Left hindlimb (tissue), 1 donor: ENCODE data around the gene SKAP1.
A peak's percentile ranks its signal among the peaks of the same experiment; 100 is the strongest.
"Not testable (repeated sequence)": the region's sequence is repeated elsewhere in the genome, so short reads cannot be mapped to it uniquely, and the experiment has no call there.

Experiments used
- DNase-seq: peaks from one replicate; pipeline ENCODE4 v3.0.0-alpha.2; 2018

Gene SKAP1

DNA sequence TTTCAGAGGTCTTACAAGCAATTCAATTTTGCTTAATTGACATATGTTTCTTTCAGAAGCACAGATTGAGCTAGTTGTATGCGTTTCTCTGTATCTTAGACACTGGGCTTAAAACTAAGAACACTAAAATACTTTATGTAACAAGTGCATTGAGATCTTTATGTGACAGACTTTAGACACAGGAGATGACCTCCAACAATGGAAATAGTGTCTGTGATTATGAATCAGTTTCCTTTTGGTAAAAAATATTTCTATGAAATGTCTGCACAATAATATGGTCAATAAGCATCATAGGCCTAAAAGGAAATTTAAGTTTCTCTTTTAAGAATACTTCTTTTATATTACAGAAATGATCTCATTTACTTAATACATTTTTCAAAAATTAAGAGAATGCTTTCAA lies 153.2 kb downstream of the SKAP1 start:
- DNase-seq: no peak

DNA sequence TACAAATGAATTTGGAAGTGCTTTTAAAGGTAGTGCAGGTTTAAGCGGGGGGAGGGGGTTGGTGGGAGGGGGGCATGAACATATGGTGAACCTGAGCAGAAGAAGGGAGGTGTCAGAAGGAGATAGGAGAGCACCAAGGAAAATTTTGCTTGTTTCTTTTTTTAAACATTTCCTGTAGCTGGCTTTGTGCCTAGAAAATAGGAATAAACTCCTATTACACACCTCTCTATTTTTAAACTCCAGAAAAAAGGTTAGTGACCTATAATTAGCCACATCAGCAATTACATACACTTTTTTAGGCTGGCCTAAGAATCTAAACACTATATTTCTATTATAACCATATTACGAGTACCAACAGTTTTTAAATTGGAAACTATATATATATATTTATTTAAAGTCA lies 159.1 kb downstream of the SKAP1 start:
- no peak for DNase-seq

DNA sequence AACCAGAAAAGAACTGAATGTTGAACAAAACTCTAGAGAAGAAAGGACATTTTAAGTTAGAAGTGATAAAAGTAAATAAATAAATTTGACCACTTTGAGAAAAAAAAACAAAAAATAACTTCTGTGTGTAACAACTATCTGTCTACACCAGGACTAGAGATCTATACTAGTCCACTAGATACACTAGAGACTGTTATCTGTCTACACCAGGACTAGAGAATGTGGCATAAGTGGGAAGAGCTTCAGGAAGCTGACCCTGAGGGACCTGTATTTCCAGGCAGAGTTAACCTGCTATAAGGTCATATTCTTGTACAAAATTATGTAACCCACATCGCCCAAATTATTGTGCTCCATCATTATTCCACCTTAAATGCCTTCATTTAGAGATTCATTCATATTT lies 160.8 kb downstream of the SKAP1 start:
- DNase-seq: no peak

DNA sequence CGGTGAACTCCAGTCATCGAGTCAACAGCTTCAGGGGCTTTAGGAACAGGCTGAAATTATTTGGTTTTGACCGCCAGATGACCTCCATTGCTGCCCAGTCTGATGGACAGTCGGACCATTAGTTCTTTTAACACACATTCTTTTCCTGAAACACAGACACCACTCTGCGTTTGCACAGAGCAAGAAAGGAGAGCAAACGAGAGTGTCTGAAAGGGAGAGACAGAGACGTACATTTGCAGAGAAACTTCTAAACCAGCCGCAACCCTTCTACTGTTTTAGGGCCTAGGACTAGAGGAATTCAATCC lies 166.3 kb downstream of the SKAP1 start:
- DNase-seq: no peak

DNA sequence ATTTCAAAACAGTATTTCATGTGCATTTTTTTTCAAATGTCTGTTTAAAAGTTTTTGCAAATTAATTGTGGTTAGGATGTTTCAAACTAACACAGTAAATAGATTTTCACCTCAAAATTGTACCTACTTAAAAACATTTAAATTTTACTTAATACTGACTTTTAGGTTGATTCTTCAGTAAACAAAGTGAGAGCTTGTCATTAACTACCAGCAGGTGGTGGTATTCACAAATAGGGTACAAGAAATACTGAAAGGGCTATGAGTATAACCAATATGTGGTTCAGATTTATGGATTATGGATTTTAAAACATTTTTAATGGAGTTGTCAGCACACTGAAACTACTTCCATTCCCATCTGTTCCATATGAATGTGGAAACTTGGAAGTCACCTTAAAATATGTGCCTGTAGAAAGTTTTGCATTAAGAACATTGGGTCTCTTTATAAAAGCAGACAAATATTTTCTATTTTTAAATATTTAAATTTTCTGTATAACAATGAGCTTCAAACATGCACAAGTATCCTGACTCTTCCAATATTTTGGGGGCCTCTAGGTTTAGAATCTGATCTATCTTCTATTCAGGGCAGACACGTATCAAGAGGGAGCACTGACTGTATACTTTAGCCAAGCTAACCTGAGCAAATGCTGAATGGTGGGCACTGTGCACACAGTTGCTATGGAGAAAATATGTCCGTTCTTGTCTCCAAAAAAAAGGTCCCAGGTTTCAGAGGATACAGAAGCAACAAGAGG lies 166.9 kb downstream of the SKAP1 start:
- DNase-seq: no peak

DNA sequence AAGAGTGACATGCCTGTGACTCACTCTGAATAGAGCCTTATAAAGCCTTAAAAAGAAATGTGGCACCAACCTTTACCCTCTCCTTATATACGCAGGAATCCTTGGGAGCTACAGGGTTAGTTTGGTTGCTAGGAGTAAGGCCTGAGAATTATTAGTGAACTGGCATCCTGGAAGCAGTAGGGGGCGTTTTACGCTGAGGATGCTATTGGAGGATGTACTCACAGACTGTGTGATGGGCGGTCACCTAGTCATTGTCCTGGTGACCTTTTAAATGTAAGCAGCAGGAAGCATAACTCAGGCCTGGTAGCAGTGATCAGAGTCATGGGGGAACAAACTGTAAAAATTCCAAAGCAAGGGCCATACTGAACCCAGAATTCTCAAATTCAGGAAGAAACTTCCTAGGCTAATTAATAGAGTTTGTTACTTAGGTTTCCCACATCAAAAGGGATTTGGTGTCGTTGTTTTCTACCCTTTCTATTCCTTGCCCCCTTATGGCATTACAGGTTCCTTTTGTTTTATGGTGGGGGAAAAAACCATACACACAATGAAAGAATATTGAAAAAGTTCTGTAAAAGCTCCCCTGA lies 168.6 kb downstream of the SKAP1 start:
- no peak for DNase-seq

DNA sequence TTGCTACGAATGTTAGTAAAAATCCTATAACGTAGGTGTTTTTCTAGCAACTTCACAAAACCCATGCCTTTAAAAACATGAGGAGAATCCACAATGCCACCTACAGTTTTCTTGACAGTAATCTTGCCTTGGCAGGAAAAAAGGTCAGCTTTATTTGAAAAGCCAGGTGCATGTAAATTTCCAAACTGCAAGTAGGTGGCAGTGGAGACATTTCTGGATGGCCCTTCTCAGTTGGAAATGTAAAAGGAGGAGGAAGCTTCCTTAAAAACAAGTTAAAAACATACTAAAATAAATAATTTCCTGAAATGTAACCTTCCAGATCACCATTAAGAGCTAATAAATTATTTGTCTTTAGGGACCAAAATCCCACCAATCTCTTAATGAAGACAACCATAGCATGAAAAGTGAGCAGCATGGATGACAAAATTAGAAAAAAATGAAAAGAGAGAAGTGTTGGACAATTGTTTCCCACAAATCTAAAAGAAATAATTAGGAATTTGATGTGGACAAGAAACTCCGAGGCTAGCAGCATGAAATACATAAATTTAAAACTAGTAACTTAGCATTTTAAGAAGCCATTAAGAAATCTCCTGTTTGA lies 170.2 kb downstream of the SKAP1 start:
- no peak for DNase-seq

DNA sequence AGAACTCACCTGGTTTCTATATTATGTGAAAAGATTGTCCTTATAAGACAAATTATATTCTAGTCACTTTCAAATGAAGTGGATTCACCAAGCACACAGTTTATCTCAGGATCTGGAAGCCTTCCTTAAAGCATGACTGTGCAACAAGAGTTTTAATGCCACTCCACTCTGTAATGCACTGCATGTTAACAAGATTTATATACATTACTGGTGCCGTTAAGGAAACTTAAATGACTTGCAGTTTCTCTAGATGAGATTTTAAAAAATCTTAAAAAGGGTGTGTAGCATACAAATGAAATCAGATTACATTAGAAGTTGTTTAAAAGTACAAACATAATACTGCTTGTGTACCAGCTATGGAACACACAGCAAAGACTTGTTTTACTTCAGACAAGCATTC lies 171.7 kb downstream of the SKAP1 start:
- no peak for DNase-seq

DNA sequence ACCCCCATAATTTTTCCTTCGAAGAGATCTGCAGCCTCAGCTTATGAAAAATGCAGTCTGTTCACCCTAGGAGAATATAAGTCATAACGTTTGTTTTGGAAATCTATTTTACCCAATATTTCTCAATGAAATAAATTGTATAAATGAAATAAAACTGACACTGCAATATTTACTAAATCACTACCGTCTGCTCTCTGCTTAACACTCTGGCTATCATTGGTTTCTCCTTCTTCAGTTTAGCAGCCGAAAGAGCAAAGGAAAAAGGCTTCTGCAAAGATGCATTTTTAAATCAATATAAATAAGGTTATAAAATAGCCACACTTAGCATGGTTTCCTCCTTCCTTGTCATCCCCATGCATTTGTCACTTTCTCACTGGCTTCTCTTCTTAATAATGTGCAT lies 174.3 kb downstream of the SKAP1 start:
- no peak for DNase-seq

DNA sequence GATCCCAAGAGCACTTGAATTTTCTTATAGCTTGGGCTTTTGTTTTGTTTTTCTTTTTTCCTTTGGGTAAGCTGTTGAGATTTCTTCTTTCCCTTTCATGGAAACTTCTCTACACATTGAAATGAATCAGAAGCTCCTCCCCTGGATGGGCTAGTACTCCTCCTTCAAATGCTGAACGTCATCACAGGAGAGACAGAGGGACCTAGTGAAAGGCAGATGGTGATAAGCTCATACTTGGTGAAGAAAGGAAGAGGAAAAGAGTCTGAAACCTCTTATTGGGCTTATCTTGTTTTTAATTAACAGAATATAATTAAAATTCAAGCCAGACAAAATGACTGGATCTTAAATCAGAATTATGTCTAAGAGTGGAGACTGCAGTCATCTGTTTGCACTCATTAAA lies 175.1 kb downstream of the SKAP1 start:
- no peak for DNase-seq

DNA sequence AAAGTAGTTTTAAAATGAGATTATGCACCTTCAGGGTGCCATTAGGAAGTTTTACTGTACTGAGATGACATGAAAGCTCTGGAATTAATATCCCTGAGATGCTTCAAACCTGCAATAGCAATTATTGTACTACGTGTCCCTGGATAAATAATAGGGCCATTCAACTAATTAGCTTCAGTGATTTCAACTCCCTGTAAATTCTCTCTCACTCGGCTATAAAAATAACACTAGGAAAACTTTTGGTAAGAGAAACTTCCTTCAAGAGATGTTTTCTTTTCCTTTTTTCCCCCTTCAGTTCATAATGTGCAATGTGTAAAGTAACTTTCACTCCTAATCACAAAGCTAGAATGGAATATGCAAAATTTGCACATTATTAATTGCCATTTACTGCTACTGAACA lies 176.0 kb downstream of the SKAP1 start:
- no peak for DNase-seq

DNA sequence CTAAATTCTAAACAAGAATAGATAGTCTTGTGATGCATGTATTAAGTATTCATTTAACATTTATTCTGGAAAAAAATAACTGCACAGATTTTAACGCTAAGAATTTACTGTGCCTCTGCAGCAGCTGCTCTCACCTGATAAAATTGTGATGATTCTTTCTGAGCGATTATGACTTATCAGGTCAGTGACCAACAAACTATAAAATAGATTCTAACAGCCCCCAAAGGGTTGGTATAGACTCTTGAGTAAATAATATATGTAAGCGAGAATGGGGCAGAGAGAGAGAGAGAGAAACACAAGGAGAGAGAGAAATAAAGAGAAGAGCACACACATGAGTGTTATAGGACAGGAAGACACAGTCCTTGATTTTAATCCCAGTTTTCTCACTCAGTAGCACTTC lies 178.1 kb downstream of the SKAP1 start:
- no peak for DNase-seq

DNA sequence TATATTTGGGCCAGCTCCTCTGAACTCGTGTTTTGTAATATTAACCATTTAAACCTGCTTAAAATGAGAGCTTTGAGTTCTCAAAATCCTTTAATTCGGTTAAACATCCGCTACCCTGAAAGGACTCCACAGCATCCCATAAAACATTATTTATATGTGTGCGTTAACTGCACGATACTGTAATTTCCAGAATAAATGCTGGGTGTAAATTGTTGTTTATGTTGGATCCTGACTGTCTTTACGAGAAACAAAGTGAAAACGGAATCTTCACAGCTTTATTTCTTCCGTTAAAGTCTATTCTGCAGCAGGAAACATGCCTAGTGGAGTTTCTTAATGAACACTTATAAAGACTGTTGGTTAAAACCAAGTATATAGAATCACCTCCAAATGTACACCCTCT lies 179.1 kb downstream of the SKAP1 start:
- no peak for DNase-seq

DNA sequence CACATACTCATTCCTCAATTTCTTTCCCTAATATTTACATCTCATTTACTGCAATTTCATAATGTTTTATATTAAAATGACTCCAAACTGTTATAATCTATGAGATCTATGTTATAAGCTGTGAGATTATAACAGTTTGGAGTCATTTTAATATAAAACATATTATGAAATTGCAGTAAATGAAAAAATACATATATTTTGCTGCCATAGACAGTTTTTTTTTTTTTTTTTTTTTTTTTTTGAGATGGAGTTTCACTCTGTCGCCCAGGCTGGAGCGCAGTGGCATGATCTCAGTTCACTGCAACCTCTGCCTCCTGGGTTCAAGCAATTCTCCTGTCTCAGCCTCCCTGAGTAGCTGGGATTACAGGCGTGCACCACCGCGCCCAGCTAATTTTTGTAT lies 180.0 kb downstream of the SKAP1 start:
- DNase-seq: not testable (repeated sequence)

DNA sequence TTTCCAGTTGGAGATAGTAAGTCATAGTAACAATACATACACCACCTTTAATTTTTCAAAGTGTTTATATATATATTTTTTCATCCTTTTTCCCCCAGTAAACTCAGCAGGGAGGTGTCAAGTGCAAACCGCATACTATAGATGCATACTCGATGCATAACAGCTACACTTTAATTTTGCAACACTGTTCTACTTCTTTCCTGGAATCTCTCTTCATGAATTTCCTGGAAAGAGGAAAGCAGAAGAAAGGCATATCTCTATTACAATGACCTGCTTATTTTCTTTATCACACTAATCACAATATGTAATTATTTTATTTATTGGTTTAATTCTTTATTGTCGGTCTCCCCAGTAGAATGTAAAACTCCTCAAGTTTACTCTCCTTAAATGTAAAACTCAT lies 182.4 kb downstream of the SKAP1 start:
- DNase-seq: no peak

DNA sequence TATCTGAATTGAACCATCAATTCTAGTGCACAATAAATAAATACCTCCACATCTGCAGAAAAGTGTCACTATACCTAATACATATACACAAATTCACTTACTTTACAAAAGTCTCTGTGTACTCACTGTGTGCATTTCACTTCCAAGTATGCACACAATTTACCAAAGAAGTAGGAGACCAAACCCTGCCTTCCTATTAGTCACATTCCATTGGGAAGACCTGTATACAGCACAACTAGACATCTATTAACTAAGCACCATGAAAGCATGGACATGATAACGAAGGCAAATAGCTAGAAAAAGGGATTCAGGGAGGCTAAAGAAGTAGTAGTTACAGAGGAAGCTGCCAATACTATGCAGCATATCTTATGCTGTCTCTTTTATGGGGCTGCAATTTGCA lies 183.0 kb downstream of the SKAP1 start:
- DNase-seq: no peak

DNA sequence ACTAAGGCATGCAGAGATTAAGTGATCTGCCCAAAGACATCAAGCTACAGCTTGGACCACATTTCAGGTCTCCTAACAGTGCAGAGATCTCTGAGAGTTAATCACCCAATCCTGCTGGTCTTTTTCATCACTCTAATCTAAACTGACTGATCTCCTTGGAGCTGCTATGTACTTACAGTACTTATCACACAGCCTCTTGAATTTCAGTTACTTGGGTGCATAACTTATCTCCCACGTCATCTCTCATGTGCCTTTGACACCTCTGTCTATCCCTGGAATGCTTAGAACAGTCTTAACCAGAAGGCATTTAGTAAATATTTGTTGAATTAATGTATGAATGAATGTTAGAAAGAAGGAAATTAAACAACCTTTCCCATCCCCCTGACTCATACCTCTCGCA lies 183.4 kb downstream of the SKAP1 start:
- DNase-seq: no peak

DNA sequence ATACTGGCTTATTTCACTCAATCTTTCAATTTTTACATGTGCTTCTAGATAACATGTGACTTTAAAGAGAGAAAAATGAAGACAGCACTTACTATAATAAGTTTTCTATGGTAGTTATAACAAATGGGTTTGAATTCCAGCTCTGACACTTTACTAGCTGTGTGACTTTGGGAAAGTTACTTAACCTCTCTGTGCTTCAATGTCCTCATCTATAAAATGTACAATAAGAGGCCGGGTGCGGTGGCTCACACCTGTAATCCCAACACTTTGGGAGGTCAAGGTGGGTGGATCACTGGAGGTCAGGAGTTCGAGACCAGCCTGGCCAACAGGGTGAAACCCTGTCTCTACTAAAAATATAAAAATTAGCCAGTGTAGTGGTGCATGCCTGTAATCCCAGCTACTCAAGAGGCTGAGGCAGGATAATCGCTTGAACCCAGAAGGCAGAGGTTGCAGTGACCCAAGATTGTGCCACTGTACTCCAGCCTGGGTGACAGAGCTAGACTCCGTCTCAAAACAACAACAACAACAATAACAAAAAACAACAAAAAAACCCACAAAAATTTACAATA lies 184.5 kb downstream of the SKAP1 start:
- not testable (repeated sequence) for DNase-seq

DNA sequence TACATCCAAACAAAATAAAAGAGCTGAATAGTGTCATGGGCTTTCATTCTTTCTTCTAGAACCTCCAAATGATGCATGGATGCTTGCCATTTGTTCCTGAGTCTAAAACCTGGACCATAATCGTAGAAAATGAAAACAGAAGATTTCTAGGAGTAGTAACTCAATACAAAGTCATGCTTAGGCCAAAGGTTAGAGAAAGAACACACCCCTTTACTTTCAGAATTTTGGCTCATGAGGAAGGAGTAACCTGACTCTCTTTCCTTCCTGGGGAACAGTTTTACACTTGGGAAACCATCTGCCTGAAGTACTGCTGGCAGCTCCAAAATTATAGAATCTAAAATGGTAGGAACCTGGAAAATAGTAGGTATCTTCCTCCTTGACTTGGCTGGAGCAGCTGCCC lies 185.2 kb downstream of the SKAP1 start:
- DNase-seq: no peak

DNA sequence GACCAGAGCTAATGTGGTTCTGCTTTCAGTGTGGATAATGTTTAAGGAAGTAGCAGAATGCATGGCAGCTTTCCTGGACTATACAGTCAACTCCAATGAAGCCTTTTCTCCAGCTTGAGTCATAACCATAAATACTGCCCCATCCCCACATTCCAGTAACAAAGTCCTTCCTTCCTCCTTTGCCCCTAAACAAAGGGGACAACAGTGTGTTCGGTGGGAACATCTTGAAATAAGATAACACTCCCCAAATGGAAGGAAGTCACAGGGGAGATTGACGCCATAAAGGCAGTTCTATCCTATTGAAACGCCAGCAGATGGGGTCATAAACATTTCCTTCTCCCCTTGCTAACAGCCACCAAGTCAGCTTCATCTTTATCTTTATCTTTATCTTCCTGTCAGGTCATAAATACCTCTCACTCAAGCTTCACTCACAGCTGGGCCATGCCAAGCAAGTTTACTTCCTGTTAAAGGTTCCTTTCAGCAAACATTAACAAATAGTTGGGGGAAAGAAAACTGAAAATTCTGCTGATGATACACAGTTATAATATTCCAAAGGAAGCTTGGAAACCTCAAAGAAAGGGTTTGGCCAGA lies 185.8 kb downstream of the SKAP1 start:
- no peak for DNase-seq

DNA sequence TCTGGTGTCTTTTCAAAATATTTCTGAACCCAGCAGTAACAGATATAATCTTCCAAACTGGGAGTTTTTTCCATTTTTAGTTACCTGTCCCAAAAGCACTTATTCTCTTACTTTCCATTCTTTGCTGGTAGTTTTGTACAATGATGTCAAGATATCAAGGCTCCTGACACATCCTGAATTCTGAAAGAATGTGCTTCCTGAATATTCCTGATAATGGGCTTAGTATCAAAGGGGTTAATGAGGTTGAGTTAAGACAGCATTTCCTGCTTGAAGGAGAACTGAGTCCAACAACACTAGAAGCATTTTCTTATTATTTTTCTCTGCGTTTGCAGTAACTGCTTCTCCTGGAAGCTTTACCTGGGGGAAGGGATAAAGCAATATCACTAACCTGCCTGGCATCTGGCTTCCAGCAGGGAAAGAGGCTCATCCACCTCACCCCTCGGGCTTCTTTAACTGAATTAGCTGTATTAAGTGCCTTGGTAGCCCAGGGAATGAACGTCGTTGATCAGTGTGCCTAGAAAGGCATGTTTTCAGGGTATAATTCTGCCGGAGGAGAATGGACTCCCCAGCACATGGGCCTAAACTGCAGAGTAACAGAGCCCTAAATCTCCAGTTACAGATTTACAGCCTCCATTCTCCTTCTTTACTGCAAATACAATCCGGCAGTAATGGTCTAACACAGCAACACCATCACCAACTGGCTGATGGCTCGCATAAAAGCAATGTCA lies 188.1 kb downstream of the SKAP1 start:
- no peak for DNase-seq

DNA sequence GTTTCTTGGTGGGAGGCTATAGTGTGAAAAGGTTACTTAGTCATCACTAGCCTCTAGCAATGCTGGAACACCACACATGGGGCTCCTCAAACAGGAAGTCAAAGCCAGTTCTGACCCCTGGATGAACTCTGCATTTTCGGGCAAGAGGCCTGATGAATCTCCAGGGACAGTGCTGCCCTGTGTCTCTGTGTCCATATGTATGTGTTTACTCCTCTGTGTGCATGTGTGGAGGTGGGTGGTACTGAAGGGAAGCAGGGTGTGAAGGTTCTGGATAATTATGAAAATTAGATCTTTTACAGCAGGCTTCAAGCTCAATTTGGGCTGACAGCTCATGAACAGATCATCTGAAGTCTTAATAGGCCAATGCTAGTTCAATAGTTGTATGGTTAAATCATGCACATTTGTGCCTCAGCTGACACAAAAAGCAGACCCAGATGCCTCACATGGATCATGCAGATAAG lies 188.9 kb downstream of the SKAP1 start:
- DNase-seq: peak; percentile 70

DNA sequence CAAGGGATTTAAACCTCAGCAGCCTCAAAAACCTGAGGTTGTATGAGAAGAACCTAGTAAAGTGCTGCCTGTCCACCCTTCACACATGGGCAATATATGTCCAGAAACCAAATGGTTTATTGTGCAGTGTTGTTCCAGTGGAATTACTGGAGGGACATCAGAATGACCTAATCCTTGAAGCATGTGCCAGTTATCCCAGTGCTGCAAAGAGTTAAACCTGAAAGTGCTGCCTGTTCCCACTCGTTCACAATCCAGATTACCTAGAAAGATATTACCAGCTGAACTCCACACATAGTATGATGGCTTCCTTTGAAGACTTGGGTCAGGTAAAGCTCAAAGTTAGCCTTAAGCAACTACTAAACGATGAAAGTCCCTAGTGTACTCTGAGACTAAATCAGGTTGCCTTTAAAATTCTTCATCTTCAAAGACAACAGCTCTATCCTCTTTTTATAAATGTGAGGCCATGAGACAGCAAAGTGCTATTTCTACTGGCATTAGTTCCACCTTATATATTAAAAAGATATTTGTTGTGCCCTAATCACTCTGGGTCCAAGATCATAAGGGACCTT lies 189.4 kb downstream of the SKAP1 start:
- no peak for DNase-seq
